NCI-H1436 treated with DMSO at 0.1 percent for 48 hours (cell line): ENCODE measurements around the gene ZFYVE21.

Experiments
- DNase-seq: peaks from one replicate; lab custom pipeline; 2025; lab: John Stamatoyannopoulos, UW

Gene ZFYVE21

GRCh38 chr14:103692159-103692558, 23.5 kb upstream of the ZFYVE21 start:
- no peak for DNase-seq

DNA sequence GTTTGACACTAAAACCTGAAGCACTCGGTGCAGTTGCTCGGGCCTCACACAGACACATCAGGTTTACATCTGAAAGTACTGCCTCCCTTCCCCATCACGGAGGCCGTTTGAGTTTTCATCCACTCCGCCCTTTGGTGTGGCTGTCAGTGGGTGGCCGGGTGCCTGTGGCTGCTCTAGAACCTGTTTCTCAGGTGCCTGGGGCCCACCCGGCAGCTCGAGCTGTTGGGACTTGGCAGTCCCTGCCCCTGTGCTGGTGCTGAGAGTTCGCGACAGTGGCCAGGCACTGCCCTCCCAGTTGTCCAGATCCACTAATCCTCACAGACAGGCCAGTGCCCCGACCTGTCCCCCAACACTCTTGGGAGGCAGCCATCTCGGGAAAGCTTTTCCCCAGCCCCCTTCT, 22.7 kb upstream of the ZFYVE21 start:
- DNase-seq = no peak

GRCh38 chr14:103693515-103693914, 22.1 kb upstream of the ZFYVE21 start:
- no peak for DNase-seq

- no peak for DNase-seq
Observed at GRCh38 chr14:103694572-103695026, 21.0 kb upstream of the ZFYVE21 start.

- no peak for DNase-seq
Observed at GRCh38 chr14:103695296-103696069, 20.1 kb upstream of the ZFYVE21 start.

- no peak for DNase-seq
Observed at GRCh38 chr14:103696070-103696402, 19.6 kb upstream of the ZFYVE21 start.

GRCh38 chr14:103696466-103697071, 19.0 kb upstream of the ZFYVE21 start:
- no peak for DNase-seq

GRCh38 chr14:103697206-103697602, 18.4 kb upstream of the ZFYVE21 start:
- no peak for DNase-seq

DNA sequence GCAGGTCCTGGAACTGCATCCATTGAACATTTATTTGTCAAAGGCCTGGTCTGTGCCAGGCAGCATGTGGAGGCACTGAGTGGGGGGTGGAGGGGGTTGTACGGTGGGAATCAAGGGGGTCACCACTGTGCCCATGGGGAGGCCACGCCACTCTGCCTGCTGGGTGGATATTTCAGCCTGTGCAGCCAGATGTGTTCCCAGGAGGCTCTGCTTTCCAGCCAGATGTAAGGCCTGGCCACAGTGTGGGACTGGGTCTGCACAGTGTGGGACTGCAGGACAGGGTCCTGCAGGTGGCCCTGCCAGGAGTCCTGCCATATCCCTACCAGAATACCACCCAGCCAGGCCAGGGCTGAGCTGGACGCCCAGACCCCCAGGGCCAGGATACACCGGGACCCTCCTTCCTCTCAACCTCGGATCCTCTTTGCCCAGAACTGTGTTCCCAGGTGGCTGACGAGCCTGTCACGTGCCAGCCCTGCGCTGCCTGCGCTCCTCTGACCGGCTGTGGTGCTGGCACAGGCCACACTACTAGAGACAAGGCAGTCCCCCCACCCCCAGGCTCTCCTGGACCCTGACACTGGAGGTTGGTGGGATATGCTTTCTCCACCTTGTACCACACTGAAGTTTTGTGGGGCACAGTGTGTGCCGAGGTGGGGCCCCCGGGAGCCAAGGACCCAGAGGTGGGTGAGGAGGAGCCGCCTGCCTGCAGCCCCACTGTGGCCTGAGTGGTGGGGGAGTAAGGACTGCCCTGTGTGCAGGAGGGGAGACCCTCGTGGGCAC, 17.8 kb upstream of the ZFYVE21 start:
- DNase-seq = no peak

- DNase-seq = no peak
Observed at GRCh38 chr14:103698380-103699260, 17.0 kb upstream of the ZFYVE21 start.

- no peak for DNase-seq
Observed at GRCh38 chr14:103699261-103699661, 16.3 kb upstream of the ZFYVE21 start.

DNA sequence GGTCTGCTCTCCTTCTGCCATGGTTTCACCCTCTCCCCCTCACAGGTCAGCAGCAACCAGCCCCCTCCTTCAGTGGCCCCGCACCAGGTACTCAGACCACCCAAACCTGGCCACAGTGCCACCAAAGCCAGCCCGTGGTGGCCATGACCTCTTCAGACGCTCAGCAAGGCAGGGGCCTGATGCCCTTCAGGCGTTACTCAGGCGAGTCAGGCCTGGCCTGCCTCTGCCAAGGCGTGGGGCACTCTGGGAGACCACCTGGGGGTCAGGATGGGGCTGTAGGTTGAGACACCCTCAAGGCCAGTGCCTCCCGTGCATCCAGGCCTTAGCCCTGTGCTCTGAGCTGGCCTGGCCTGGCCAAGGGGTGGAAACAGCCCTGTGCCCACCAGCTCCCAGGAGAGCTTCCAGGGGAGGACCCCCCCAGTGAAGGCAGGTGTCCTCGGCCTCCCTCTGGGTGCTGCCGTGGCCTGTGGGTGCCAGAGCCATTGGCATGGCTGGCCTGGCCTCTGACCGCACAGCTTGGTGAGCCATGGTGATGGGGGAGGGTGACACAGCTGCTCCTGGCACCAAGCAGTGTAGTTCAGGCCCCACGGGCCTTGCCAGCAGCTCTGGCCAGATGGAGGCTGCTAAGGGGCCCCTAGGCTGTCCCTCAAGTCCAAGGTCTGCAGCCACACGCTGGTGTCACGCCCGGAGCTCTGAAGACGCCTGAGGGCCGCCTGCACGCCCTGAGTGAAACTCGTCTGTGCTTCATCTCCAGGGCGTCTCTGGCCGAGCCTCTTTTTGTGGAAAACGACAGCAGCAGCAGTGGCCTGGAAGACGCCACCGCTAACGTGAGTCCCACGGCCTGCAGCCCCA, 15.5 kb upstream of the ZFYVE21 start:
- no peak for DNase-seq

DNA sequence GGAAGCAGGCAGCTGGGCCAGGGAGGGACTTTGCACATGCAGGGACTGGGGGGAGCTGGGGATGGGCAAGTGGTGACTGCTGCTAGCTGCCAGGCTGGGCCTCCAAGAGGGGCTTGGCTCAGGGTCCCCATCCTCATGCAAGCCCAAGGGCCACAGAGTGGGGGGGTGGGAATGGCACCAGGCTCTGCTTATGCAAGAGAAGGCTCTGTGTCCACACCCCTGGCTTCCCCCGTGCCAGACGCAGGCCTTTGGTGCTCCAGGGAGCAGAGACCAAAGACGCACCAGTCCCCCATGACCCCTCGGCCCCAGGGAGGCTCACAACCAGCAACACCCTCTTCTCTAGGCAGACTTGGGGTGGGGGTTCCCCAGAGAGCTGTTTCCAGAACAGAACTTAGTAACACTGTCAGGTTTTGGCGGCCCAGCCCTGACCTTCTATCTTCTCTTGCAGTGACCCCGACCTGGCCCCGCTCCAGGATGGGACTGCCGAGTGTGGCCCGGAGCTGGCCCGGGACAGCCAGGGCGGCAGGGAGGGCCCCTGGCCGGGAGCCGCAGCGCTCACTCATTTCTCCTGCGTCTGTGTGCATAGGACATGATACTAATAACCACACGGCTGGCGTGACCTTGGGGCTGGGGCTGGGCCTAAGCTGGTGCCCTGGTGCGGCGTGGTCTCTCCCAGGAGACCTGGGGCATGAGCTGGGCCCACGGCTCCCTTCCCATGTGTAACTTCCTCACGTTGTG, 14.7 kb upstream of the ZFYVE21 start:
- DNase-seq = no peak

GRCh38 chr14:103702095-103702494, 13.5 kb upstream of the ZFYVE21 start:
- DNase-seq = no peak

DNA sequence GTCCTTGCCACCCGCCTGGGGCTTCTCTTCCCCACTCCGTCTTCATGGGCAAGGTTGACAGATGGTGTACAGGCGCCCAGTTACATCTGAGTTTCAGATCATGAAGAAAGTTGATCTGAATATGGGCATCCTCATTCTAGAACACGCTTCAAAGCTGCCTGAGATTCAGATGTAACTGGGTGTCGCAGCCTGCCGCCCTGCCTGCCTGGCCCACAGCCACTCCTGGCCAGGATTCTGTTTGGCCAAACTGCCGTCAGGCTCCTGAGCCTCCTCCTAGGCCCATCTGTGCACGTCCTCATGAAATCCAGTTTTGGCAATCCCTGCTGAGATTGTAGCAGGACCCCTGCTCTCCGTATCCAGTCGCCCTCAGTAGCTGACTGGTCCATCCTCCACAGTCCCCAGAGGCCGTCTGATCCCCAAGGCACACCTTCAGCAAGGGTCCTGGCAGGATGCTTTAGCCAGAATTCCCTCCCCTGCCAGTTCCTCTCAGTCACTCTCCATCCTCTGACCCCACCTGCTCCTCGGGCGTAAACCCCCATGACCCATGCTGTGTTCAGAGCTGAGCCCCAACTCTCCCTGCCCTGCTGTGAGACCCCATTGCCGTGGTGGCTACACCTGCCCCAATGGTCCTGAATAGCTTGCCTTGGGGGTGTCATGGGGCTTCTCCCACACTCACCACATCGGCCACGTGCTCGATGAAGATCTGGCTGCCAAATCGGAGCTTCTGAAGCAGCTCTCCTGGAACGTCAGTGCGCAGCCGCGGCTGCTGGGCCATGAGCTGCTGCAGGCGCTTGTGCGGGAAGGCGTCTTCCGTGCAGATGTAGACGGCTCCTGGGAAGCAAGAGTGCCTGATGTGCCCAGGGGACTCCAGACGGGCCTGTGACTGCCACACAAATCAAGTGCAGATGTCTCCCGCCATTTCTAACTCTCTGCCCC, 12.8 kb upstream of the ZFYVE21 start:
- DNase-seq = no peak

- no peak for DNase-seq
Observed at GRCh38 chr14:103703433-103704385, 11.9 kb upstream of the ZFYVE21 start.

- no peak for DNase-seq
Observed at GRCh38 chr14:103704708-103705107, 10.9 kb upstream of the ZFYVE21 start.

GRCh38 chr14:103705118-103705503, 10.5 kb upstream of the ZFYVE21 start:
- no peak for DNase-seq
